CD4-positive, CD25-positive, alpha-beta regulatory T cell (primary cell): ENCODE measurements around the gene DPEP1. TPM values are rescaled to one million over a fixed set of nuclear protein-coding genes. Genes with fewer than 3 reads are reported as not detected.

Experiments used
- ATAC-seq, 2 donors: fragments of 150-1000 bp; cut with Tn5 transposase; one replicate each; pipeline ENCODE4 v1.10.0; 2021; ENCODE audit warnings: low read depth in 2 of 2, moderate number of reproducible peaks in 2 of 2, moderate library complexity in 1 of 2
- DNase-seq, 3 donors: peaks; one replicate each; pipeline versions ENCODE4 v3.0.0 to v3.0.0-alpha.2; 2012 to 2022; ENCODE audit warnings: mixed read lengths in 1 of 3
- H3K27ac ChIP-seq: one replicate; pipeline ENCODE4 v1.7.0; 2013; ENCODE audit warnings: mild to moderate bottlenecking, low read length; ENCODE audit not compliant: insufficient read depth, poor library complexity, severe bottlenecking
- H3K27me3 ChIP-seq: one replicate; pipeline ENCODE4 v1.7.0; 2013; ENCODE audit warnings: low read length; ENCODE audit not compliant: control insufficient read depth, insufficient read depth
- H3K36me3 ChIP-seq: one replicate; pipeline ENCODE4 v1.7.0; 2013; ENCODE audit warnings: mild to moderate bottlenecking, low read length, moderate library complexity; ENCODE audit not compliant: control insufficient read depth, insufficient read depth
- H3K4me1 ChIP-seq: 2 replicates; pipeline ENCODE4 v1.7.0; 2013; ENCODE audit warnings: mild to moderate bottlenecking, low read length; ENCODE audit not compliant: insufficient read depth, control insufficient read depth, poor library complexity, severe bottlenecking
- H3K4me3 ChIP-seq: one replicate; pipeline ENCODE4 v1.7.0; 2013; ENCODE audit warnings: low read depth, mild to moderate bottlenecking, low read length, moderate library complexity
- H3K9me3 ChIP-seq, 2 experiments: 1 replicate in 1 of 2; 2 replicates in 1 of 2; pipeline ENCODE4 v1.7.0; 2013; ENCODE audit warnings: low read length in 2 of 2, mild to moderate bottlenecking in 1 of 2, moderate library complexity in 1 of 2; ENCODE audit not compliant: control insufficient read depth in 2 of 2
- H3K27ac Mint-ChIP-seq, 3 donors: one replicate each; pipeline ENCODE4 v1.8.0; 2020 to 2022; ENCODE audit warnings: mild to moderate bottlenecking in 3 of 3, mixed read lengths in 3 of 3, moderate library complexity in 2 of 3
- H3K27me3 Mint-ChIP-seq: one replicate; pipeline ENCODE4 v1.8.0; 2022; ENCODE audit warnings: mild to moderate bottlenecking, mixed read lengths
- H3K36me3 Mint-ChIP-seq: one replicate; pipeline ENCODE4 v1.8.0; 2020; ENCODE audit warnings: mixed read lengths
- H3K4me1 Mint-ChIP-seq, 4 donors: one replicate each; pipeline ENCODE4 v1.8.0; 2020 to 2022; ENCODE audit warnings: mixed read lengths in 4 of 4, mild to moderate bottlenecking in 1 of 4
- H3K4me3 Mint-ChIP-seq, 4 donors: one replicate each; pipeline ENCODE4 v1.8.0; 2020 to 2022; ENCODE audit warnings: mild to moderate bottlenecking in 4 of 4, mixed read lengths in 4 of 4, moderate library complexity in 3 of 4
- H3K9me3 Mint-ChIP-seq, 7 donors: one replicate each; pipeline ENCODE4 v1.8.0; 2020 to 2022; ENCODE audit warnings: mixed read lengths in 7 of 7, mild to moderate bottlenecking in 3 of 7, moderate library complexity in 2 of 7
- polyA plus RNA-seq, 4 donors: library from polyadenylated mRNA; unstranded; fragments of 300-500 nt; fragmentation: Illumina TruSeq; gene quantifications; one replicate each; pipeline ENCODE4 v1.2.3, GENCODE V29; 2021
- total RNA-seq: library from RNA; stranded (reverse); gene quantifications from one replicate; pipeline ENCODE4 v1.2.3, GENCODE V29; 2022

Gene DPEP1
- total RNA-seq (not detected), polyA plus RNA-seq (not detected)

DNA sequence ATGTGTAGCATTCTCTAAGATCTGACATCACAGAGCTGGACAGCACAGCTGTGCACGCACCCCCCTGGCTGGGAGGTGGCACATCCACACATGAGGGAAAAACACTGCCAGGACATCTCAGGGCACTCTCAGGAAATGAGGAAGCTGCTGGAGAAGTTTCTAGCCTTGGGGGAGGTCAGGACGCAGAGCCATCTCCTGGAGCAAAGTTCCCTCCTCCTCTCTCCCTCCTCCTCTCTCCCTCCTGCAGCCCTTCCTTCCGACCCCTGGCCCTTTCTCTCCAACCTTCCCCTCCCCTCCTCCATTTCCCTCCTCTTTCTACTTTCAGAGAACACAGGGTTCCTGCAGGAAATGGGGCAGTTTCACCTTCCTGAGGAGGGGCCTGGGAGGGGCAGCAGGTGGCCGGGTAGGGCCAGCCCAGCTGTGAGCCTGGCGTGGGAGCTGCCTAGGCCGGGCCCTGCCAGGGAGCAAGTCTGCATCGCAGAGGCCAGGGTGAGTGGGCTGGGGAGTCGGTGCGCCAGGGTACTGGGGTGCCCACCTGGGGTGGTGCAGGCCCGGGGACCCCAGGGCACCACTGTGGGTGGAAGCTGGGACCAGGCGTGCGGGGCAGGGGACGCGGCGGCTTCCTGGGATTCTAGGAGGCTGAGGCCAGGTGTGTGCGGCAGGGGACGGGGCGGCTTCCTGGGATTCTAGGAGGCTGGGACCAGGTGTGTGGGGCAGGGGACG is at the start of gene DPEP1:
TSS of gene DPEP1 (plus strand) at position 412 of the 723 bp plus-strand sequence. CDS start 16,769 bp downstream, outside the sequence.
- Mint-ChIP-seq H3K4me1 (peaks cover 0 to 14% (median 4%) of the 10 kb centered on the region in 4 donors), H3K27me3 (no peaks in the 10 kb centered on the region), H3K27ac (peak within 1 kb of the TSS in 2 of 3 donors; percentile 56 to 85), H3K4me3 (peak within 1 kb of the TSS in 1 of 4 donors; percentile 19), H3K9me3 (peaks cover 0 to 5% (median 0%) of the 10 kb centered on the region in 7 donors), H3K36me3 (no peaks in the 10 kb centered on the region)
- Histone ChIP-seq H3K27me3 (no peaks in the 10 kb centered on the region), H3K27ac (no peak within 1 kb of the TSS), H3K36me3 (no peaks in the 10 kb centered on the region), H3K4me1 (peaks cover 7% of the 10 kb centered on the region), H3K9me3 (peaks cover 0 to 7% of the 10 kb centered on the region in 2 experiments), H3K4me3 (no peak within 1 kb of the TSS)
- DNase-seq (no peak), ATAC-seq (no peak)

DNA sequence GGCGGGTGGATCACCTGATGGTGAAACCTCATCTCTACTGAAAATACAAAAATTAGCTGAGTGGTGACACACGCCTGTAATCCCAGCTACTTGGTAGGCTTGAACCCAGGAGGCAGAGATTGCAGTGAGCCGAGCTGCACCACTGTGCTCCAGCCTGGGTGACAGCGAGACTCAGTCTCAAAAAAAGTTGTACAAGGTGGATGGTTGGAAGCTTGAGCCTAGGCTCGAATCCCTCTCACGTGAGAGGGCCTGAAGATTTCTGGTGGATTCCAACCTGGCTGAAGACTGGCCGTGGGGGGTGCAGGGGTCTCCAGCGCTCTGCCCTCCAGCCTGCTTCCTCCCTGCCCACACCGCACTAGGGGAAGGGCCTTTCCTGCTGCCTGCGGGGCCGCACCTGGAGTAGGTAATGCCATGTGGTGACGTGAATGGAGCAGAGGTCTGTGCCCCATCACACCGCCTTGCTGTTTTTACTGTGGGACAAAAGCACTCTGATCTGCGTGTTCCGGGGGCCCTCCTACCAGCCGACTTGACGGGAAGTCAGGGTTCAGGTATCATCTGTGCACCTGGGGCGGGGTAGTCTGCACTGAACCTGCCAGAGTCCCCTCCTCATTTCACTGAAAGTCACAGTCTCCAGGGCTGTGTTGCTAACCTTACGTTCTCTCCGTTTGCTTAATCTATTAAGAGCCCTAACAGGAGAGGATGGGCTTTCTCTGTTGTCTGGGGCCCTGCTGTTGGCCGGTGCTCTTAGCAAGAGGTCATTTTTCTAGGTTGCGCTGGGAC is 48.8 kb upstream of the DPEP1 start:
- H3K27me3 ChIP-seq = no peaks in the 10 kb centered on the region
- no peak overlapping the region for H3K27ac ChIP-seq
- ATAC-seq = no peak
- H3K4me3 ChIP-seq = no peak overlapping the region
- H3K36me3 ChIP-seq = peaks cover 36% of the 10 kb centered on the region
- Mint-ChIP-seq H3K4me1 (peaks cover 16 to 50% (median 35%) of the 10 kb centered on the region in 4 donors), H3K27me3 (peaks cover 4% of the 10 kb centered on the region), H3K27ac (peak overlapping the region in 2 of 3 donors; percentile 38 to 62), H3K9me3 (no peaks in the 10 kb centered on the region), H3K4me3 (peak overlapping the region; percentile 4 to 99 (median 44)), H3K36me3 (peaks cover 27% of the 10 kb centered on the region)
- H3K4me1 ChIP-seq = peaks cover 44% of the 10 kb centered on the region
- no peak for DNase-seq
- H3K9me3 ChIP-seq = no peaks in the 10 kb centered on the region

DNA sequence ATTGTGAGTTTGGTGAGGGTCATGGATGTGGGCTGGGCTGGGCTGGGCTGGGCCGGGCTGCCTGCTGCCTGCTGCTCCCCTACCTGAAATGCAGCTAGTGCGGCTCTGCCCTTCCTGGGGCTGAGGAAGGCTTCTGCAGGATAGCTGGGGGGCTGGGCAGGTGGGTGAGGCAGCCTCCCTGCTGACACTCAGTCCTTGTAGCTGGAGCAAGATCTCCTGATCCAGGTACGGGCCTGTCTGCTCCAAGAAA is 48.3 kb upstream of the DPEP1 start:
- no peaks in the 10 kb centered on the region for H3K9me3 Mint-ChIP-seq
- H3K27ac Mint-ChIP-seq = peak overlapping the region in 1 of 3 donors; percentile 62
- H3K27me3 Mint-ChIP-seq = no peaks in the 10 kb centered on the region
- Histone ChIP-seq H3K27me3 (no peaks in the 10 kb centered on the region), H3K4me3 (no peak overlapping the region), H3K4me1 (peaks cover 44% of the 10 kb centered on the region), H3K36me3 (peaks cover 36% of the 10 kb centered on the region), H3K9me3 (no peaks in the 10 kb centered on the region), H3K27ac (no peak overlapping the region)
- H3K4me3 Mint-ChIP-seq = peak overlapping the region in 3 of 4 donors; percentile 3 to 99 (median 72)
- ATAC-seq (no peak), DNase-seq (no peak)
- H3K4me1 Mint-ChIP-seq = peaks cover 16 to 49% (median 33%) of the 10 kb centered on the region in 4 donors
- peaks cover 27% of the 10 kb centered on the region for H3K36me3 Mint-ChIP-seq

DNA sequence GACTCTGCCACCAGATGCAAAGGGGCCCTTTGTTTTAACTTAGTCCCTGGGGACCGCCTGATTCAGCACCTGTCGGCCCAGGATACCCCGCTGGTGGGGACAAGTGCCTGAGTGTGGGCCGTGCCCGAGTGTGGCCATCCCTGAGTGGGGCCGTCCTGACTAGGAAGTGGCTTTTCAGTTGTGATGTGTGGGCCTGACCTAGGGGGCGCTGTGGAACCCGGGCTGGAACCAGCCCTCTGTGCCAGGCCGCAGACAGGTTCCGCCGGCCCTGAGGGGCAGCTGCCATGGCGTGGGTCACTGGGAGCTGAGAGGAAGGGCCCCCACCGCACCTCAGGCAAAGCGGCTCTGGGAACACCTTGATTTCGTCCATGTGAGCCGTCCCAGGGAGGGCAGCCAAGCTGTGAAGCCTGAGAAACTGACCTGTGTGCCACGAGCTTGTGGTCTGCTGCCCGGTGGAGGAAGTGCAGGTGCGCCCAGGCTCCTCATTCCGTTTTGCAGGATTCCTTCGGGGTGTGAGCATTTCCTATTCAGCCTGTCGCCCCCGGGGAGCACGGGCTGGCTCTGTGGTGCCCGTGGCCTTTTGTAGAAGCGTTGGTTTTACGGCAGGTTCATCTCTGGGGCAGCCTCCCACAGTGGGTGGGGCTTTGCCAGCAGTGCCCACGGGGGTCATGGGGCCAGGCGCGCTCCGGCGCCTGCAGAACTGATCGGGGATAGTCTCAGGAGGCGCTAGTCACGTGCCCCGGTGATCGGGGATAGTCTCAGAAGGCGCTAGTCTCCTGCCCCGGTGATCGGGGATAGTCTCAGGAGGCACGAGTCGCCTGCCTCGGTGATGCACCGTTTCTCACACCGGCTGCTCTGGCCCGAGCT is 47.7 kb upstream of the DPEP1 start:
- H3K9me3 ChIP-seq = no peaks in the 10 kb centered on the region
- H3K27ac ChIP-seq = no peak overlapping the region
- H3K4me1 ChIP-seq = peaks cover 44% of the 10 kb centered on the region
- Mint-ChIP-seq H3K9me3 (no peaks in the 10 kb centered on the region), H3K27me3 (no peaks in the 10 kb centered on the region), H3K4me3 (peak overlapping the region; percentile 49 to 99 (median 66)), H3K4me1 (peaks cover 16 to 49% (median 31%) of the 10 kb centered on the region in 4 donors), H3K36me3 (peaks cover 27% of the 10 kb centered on the region), H3K27ac (peak overlapping the region in 2 of 3 donors; percentile 41 to 80)
- H3K36me3 ChIP-seq = peaks cover 36% of the 10 kb centered on the region
- peak in 1 of 3 donors; percentile 57 for DNase-seq
- H3K4me3 ChIP-seq = peak overlapping the region; percentile 41
- H3K27me3 ChIP-seq = no peaks in the 10 kb centered on the region
- peak; percentile 41 to 50 for ATAC-seq

DNA sequence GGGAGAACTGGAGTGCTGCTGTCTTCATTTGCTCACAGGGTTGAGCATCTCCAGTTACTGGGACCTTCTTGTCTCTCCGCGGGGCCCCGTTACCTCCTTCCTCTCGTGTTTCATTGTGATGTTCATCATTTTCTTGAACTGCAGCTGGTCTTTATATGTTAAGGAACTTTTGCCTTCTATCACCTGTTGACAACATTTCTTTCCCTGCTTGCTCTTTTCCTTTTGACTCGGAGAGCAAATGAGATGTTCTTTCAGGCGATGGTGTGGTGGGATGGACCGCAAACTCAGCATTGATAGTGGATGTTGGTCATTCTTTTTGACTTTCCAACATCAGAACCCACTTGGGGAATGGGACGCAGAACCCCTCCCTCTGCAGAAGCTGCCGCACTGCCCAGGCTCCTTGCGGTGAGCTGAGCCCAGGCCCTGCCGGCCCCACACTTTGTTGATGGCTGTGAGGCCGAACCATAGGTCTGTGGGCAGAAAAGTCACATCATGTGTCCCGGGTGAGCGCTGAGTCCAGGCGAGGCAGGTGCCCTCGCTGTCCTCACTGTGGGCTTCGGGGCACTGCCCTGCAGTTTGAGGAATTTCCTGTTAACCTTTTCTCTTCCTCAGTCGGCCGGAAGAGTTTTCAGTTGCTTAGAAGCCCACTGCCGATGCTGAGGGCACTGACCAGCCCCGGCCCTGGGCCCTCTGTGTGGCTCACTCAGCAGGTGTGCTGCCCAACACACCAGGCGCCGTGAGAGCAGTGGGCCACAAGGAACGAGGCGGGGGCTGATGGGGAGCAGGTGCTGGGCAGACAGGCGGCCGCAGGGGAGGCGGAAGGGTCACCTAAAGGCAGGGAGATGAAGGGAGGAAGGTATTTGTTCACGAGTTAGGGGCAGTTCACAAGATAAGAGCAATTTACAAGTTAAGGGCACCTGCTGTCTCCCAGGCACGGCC is 45.5 kb upstream of the DPEP1 start:
- peaks cover 27% of the 10 kb centered on the region for H3K4me1 ChIP-seq
- H3K27me3 ChIP-seq = no peaks in the 10 kb centered on the region
- H3K36me3 ChIP-seq = peaks cover 21% of the 10 kb centered on the region
- no peak overlapping the region for H3K27ac Mint-ChIP-seq
- peaks cover 13% of the 10 kb centered on the region for H3K36me3 Mint-ChIP-seq
- DNase-seq (no peak), ATAC-seq (no peak)
- H3K4me3 Mint-ChIP-seq = peak overlapping the region in 1 of 4 donors; percentile 27
- H3K9me3 Mint-ChIP-seq = no peaks in the 10 kb centered on the region
- peaks cover 9 to 36% (median 22%) of the 10 kb centered on the region in 4 donors for H3K4me1 Mint-ChIP-seq
- H3K9me3 ChIP-seq = no peaks in the 10 kb centered on the region
- H3K27ac ChIP-seq = no peak overlapping the region
- H3K4me3 ChIP-seq = no peak overlapping the region
- peaks cover 2% of the 10 kb centered on the region for H3K27me3 Mint-ChIP-seq

DNA sequence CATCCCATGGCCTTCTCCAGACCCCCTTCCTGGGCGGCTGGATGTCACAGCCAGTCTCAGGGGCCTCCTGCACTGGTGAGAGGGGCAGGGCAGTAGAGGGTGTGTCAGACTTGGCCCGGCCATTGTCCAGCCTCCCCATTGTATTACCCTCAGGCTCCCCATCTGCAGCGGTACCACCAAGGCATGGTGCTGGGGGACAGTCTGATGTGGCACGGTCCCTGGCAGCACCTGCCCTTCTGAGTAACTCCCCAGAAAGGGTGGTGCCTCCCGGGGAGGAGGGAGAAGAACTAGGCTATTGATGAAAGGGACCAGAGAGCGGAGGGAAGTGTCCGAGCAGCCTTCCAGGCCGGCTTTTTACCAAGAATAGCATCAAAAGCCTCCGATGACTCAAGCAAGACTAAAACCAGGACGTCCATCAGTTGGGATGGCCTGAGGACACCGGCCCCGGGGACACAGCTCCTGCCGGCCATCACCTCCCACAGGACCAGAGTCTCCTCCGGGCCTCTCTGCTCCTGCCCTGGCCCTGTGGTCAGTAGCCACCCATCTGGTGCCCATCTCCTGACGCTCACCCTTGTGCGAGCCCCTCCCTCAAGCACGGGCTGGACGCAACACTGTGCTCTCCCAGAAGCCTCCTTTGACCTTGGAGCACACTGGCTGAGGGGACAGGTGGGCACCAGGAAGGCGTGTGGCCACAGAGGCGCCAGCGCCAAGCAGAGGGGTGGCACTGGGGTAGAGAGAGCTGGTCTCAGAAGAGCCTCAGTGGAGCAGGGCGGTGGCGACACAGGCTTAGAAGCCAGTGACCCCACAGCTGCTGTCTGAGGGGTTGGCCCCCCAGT is 43.7 kb upstream of the DPEP1 start:
- Mint-ChIP-seq H3K27ac (no peak overlapping the region), H3K27me3 (peaks cover 14% of the 10 kb centered on the region)

More for the DNA sequence above, 43.7 kb upstream of the DPEP1 start:
- no peak for ATAC-seq
- H3K9me3 Mint-ChIP-seq = no peaks in the 10 kb centered on the region
- Histone ChIP-seq H3K27ac (no peak overlapping the region), H3K4me3 (no peak overlapping the region), H3K27me3 (peaks cover 4% of the 10 kb centered on the region), H3K9me3 (no peaks in the 10 kb centered on the region), H3K4me1 (peaks cover 24% of the 10 kb centered on the region), H3K36me3 (peaks cover 3% of the 10 kb centered on the region)
- no peak for DNase-seq
- H3K36me3 Mint-ChIP-seq = peaks cover 6% of the 10 kb centered on the region
- H3K4me3 Mint-ChIP-seq = no peak overlapping the region
- peaks cover 7 to 26% (median 15%) of the 10 kb centered on the region in 4 donors for H3K4me1 Mint-ChIP-seq
